CD4-positive, alpha-beta T cell treated with Interleukin-10 for 1 hour (primary cell): Measurements from ENCODE around the gene SPATA19.

Experiments
- DNase-seq: peaks from one replicate; pipeline ENCODE4 v3.0.0-alpha.2; 2020

The SPATA19 gene

DNA sequence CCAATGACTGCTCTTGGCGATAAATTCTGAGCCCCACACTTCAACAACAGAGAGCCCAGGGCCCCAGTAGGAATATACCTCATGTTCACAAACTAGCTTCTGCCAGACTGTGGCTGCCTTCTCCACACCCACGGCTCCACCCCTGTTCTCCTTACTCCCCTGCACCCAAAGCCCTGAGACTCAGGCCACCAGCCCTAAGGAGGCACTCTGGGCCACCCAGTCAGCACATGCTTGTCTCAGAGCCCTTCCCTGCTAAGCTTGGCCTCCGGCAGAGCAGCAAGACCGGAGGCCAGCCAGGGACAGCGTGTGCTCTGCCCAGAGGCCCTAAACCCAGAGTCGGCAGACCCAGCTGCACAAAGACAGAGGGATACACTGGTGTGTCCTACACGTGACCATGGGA is 27.9 kb downstream of the SPATA19 start:
- DNase-seq: no peak

DNA sequence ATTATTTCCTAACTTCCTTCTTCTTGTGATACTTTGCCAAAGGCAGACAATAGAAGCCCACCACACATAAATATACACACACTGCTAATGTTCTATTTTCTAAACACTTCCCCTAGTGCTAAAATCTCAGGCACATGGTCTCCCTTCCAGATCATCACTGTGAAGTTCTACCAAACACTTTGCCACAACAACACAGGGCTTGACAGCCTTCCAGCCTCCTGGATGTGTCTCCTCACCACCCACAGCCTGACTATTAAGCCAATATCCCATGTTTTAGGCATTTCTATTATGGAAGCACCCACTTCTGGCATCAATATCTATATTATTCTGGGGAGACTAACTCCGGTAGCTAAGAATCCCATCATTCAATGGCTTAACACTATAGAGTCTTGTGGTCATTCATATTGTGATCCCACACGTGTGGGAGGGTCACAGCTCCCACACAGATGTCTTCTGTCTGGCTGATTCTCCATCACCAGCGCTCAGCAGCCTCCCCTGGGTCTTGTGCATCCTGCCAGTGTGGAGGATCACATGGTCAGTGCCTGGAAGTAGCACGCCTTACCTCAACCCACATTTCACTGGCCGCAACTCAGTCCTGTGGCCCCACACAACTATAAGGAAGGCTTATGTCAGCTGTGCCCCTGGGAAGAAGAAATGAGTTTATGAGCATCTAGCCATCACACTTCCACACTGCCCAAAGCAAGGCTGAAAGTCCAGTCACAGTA is 29.0 kb downstream of the SPATA19 start:
- DNase-seq: no peak

DNA sequence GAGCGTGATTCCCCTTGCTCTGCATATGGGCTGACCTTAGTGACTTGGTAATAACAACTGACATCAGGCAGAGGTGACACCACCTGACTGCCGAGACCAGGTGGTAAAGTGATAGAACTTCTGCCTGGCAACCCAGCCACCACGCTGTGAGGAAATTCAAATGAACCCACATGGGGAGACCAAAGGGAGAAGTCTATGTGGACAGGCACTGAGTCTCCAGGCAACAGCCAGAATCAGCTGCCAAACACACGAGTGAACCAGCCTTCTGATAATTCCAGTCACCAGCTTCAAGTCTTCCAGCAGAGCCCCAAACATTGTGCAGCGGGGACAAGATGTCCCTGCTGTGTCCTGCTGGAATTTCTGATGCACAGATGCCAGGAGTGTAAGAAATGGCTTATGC is 29.7 kb downstream of the SPATA19 start:
- DNase-seq: no peak

DNA sequence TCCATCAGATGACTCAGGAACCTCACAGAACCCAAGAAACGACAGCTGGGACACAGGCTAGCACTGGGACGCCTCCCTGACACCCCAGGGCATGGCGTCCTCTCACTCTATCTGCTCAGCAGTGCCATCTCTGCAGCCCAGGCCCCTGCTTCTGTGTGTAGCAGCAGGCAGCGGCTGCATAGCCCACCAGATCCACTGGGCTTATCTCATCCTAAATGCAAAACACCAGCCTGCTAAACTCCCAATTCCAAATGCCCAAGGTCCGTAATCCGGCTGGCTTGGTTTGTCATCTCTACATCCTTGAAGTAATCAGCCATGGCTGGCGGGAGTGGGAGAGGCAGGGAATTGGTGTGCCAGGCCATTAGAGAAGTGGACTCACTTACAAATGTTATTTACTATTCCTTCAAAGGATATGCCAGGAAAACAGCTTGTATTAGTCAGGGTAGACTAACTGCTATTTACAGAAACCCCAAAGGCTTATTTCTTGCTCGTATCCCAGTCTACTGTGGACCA is 30.7 kb downstream of the SPATA19 start:
- DNase-seq: no peak

DNA sequence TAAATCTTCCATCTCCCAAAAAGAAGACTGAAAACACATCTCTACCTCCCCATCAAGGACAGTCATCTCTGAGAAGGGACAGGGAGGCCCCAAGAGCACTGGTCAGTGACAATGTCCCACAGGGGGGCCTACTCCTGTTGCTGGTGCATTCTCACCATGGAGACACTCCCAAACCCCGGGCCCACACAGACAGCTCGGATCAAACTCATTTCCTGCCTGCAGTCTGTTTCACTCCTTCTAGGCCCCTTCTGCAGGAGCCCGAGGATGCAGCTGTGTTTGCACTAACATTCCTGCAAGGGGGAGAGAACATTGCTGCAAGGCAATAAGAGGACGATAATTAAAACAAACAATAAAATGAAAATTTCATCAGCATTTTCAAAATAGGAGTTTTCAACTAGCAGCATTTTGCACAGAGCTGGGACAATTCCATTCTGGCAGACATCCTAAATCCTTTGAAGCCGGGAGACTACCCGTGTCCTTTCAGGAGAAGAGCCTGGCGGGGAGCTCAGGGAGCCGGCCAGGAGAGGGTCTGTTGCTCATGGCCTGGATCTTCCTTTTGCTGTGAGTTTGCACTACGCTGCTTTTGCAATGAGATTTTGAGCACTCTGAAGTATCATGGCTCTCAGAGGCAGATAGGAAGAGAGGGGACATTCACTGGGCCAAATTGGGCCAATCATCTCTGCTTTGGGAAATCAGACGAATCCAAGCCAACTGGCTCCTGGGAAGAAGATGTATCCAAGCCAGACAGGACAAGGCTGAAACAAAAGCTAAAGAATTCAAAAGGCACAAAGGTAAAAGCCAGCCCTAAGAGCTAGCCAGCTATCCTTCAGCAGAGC is 33.2 kb downstream of the SPATA19 start:
- no peak for DNase-seq

DNA sequence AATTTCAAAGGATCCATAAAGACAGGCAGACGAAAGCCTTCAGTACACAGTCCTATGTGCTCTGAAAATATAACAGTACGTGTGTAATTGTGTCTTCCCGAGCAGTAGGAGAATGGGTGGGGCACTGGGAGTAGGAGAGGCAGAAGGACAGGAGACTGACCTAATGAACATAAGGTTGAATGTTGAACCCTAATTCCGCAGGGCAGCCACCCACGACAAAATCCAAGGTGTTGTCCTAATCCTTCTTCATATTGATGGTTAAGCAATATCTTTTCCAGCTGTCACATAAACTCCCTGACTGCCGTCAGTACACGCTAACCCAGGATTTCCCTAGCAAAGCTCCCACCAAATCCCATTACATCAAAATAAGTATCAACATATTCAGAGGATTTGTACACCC is 34.5 kb downstream of the SPATA19 start:
- no peak for DNase-seq

DNA sequence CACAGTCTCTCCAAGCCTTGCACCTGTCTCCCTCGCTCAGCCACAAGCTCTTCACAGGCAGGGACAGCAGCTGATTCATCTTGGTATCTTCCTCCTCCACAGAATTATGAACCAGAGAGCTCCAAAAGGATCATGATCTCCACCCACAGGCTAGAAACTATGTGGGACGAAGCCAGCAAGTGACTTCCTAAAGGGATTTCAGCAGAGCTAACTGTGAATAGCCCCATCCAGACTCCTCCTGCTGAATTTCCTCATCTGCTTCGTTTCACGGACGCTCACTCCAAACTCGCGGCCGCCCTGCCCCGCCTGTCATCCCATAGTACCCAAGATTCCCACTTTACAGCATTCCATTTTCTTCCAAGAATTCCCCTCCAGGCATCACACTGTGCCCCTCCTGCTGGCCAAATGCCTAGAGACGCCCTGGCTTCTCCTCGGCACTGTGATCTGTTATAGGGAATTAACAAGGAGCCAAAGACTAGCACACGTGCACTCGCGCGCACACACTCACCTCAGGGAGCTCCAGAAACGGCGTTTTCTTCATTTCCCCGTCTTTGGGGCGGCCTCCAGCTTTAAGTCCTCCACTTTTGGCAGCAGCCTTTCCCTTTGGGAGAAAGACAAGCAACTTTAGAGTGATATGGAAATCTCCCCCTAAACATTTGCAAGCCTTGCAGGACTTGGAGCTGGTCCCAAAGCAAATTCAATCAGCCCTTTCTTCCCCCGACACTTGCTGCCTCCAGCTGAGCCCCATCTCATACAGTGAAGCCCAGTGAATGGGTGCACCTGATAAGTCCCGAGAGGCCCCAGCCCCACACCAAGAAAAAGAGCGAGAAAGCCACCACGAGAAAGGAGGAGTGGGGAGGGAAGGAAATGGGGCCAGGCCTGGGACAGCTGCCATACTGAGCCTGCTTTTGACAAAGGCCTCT is 35.5 kb downstream of the SPATA19 start:
- no peak for DNase-seq

DNA sequence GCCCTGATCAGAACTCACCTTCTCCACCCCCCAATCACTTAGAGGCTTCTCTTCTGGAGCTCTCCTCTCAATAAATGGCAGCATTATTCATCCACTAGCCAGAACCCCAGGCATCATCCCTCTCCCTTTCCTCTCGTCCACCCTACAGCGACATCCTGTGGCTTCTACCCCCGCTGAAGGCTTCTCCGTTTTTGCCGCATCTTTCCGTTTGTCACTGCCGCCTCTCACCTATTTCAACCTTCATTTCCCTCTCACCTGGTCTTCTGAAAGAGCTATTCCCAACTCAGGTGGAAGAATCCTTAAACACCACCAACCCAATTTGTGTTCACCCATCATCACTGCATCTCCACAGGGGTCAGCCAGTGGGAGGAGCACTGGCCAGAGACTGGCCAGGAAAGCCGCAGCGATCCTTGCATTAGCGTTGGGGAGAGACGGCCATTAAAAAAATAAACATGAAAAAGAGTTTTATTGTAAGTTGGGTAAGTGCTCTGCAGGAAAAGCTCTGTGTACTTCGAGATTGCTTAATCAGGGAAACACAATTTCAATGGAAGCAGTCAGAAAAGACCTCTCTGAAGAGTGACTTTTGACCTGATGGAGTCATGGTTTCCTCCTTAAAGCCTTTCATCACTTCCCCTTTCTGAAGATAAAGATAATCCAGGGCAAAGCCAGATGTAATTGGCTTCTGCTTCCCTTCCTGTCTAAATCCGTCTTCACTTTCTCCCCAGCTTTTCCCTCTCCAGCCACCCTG is 36.7 kb downstream of the SPATA19 start:
- no peak for DNase-seq

DNA sequence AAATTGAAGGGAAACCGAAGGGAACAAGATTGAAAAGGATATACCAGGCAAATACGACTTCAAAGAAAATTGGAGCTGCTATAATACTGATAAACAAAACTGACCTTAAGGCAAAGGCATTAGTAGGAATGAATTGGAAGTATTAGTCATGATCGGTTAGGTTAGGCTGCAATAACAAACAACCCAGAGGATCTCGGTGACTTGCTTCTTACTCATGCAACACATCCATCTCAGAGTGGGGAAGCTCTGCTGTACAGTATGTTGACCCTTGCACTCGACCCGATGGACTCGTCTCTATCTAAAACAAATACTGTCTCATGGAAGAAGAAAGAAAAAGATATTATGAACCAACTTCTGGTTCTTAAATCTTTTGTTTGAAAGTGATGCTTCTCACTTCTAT is 42.3 kb downstream of the SPATA19 start:
- DNase-seq: no peak

DNA sequence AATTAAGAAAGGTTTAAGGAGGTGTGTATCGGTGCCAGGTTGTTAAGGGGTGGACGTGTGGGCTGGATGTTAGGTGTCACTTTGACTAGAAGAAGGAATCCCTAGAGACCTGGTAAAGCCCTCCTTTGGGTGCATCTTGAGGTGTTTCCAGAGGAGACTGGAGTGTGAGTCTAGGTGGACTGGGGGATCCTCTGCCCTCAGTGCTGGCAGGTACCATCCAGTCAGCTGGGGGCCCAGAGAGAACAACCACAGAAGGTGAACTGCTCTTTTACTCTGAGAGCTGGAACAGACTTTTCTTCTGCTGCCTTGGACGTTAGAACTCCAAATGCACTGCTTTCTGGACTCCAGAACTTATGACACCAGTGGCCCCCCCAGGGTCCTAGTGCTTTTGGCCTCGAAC is 44.0 kb downstream of the SPATA19 start:
- no peak for DNase-seq

DNA sequence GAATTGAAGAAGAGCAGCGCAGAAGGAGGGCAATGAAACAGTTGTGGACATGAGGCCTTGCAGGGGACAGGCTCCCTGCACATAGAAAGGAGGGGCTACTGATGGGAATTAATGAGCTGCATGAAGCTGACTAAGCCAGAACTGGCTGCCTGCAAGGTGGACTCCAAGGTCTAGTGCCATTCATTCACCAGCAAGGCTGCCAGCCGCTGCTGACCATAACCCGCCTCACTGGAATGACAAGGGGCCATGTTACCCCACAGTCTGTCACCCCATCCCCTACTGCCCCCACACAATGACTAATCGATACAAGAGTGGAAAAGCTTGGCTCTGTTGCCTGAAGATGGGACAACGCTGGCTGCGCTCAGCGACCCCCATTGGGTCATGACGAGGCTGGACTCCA is 44.6 kb downstream of the SPATA19 start:
- no peak for DNase-seq

DNA sequence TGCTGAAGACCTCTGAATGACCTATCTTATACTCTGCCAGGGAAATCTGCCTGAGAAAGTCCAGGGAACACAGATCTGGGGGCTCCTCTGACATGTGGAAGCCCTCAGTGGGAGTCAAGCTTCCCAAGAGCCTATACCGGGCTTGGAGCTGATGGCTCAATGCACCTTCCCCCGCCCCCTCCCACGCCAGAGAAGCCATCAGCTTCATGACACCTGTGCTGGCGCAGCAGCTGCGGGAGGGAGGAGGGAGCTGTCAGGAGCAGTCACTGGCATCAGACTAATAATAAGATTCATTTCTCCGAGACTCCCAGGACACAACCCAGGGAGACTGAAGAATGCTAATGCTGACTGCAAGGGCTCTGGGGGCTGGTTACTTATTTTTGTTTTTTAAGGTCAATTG is 47.8 kb downstream of the SPATA19 start:
- no peak for DNase-seq

DNA sequence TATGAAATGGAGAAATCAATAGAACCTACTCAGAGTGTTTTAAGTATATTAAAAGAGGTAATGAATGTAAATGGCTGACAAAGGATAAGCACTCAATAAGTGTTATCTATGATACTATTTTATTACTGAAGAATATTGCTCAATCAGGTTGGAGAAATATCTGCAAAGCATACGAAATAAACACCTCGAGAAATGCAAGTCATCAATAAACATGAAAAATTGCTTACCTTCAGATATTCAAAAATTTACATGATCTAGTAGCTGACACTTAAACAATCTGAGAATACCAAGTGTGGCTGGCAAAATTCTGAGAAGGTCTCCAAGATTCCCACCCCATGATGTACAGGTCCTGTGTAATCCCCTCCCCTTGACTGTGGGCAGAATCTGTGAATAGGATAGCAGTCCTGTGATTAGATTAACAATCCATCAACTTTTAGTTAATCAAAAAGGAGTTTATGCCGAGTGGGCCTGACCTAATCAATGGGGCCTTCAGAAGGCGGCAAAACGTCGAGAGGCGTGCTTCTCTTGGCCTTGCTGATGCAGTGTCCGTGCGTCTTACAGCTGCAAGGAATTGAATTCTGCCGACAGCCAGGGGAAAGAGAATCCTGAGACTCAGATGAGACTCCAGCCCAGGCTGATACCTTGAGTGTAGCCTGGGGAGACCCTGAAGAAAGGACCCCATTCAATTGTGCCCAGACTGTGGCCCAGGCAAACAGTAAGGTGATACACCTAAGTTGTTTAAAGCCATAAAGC is 49.1 kb downstream of the SPATA19 start:
- no peak for DNase-seq

DNA sequence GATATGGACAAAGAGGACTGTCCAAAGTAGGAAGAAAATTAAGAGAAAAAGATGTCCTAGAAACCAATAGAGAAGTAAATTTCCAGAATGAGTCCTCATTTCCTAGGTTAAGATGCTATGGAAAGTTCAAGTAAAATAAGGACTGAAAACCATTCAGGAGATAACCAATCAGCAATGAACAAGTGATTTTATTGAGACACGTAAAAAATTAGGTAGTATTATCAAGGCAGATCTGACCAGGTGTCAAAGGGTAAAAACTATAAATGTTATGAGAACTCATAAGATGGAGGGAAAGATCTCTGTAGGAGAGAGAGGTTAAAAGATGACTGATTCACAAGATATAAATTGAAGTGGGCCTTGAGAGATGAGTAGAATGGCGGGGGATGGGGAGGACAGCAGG is 50.2 kb downstream of the SPATA19 start:
- DNase-seq: no peak

DNA sequence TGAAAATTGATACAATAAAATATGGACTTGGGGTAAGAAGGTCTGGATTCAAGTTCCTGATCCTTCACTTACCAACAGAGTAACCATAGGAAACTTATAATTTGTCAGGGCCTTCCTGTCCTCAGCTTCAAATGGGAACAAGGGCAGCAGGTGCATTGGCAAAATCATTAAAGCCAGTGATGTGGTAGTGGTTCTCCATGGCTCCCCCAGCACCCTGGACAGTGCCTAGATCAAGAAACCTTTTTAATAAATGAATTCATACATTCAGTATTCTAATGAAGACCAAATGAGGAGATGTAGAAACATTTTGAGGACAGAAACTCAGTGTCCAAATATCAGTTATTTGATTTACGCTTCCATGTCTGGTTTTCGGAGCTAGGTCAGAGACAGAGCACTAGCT is 51.1 kb downstream of the SPATA19 start:
- DNase-seq: no peak

DNA sequence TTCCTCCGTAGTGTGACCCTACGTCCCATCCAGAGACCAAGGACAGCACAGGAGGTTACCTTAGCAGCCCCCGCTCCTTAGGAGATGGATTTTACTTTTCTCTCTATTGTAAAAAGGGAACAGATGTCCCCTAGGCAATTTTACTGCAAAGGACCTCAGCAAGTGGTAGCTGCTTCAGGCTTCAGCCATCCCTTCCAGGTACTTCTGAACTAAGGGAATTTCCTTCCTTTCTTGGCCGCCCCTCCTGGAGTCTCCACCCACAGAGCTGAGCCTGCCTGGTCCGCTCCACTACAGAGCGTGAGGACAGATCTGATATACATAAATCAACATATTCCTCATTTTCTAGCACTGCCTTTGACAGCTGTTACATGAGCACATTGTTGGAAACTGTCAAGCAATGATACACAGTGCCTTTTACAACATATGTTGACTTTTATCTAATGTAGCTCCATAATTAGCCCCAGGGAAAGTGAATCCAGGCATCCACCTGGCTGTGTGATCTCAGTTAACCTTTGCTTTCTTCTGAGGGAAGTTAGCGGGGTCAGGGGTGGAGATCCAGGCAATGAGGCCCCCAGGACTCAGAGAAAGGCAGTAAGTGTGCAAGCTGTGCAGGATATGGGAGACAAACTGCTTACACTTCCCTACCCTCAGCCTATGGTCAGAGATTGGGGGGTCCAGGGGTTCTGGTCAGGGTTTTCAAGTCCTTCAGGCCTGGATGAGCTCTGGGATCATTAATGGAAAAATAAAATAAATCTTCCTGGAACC is 51.9 kb downstream of the SPATA19 start:
- DNase-seq: no peak

DNA sequence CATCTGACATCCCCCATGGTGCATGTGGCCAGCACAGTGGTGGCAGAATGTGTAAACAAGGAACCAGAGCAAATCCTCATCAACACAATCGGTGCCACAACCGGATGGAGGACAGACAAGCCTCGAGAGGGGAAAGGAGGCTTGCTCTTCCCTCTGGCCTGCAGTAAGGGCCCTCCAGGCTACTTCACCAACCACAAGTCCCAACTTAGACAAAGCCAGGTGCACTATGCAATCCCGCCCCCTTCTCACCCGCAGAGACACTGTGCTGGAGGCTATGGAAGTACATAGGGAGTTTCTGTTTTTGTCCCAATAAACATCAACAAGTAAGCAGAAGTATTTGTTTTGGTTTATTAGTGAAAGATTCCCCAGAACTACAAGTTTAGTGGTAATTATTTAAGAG is 54.3 kb downstream of the SPATA19 start:
- DNase-seq: no peak
